Adrenal gland (tissue), 12 donors: ENCODE measurements around the gene SERPINB5. TPM values are rescaled to one million over a fixed set of nuclear protein-coding genes. Genes with fewer than 3 reads are reported as not detected.

Source experiments
- DNase-seq, 7 donors: peaks; one replicate each; pipeline ENCODE4 v3.0.0-alpha.2; 2019 to 2020
- H3K27ac ChIP-seq, 5 donors: fragments of 200-600 bp; sonication (generic) in 4 of 5; 1 replicate in 3 of 5; 2 replicates in 2 of 5; pipeline versions ENCODE4 v1.5.1 to v1.8.0; 2016 to 2020; ENCODE audit warnings: mild to moderate bottlenecking in 1 of 5
- H3K27me3 ChIP-seq: fragments of 200-600 bp; 2 replicates; pipeline ENCODE4 v1.8.0; 2021
- H3K36me3 ChIP-seq, 2 donors: fragments of 200-600 bp; replicated peaks in 1 of 2; 1 replicate in 1 of 2; 2 replicates in 1 of 2; pipeline versions ENCODE4 v1.5.1 to v1.8.0; 2018 to 2022
- H3K4me1 ChIP-seq, 2 donors: fragments of 200-600 bp; replicated peaks in 1 of 2; 1 replicate in 1 of 2; 2 replicates in 1 of 2; pipeline versions ENCODE4 v1.5.1 to v1.8.0; 2018 to 2021
- H3K4me3 ChIP-seq, 4 donors: fragments of 200-600 bp; sonication (generic) in 3 of 4; one replicate each; pipeline ENCODE4 v1.5.1; 2016 to 2018
- H3K9me3 ChIP-seq, 3 donors: fragments of 200-600 bp; sonication (generic) in 1 of 3; replicated peaks in 1 of 3; 1 replicate in 2 of 3; 2 replicates in 1 of 3; pipeline versions ENCODE4 v1.5.1 to v1.8.0; 2016 to 2021
- CTCF ChIP-seq, 6 experiments: fragments of 450-650 bp in 4 of 6; fragments of 200-600 bp in 2 of 6; sonication (generic) in 1 of 6; IDR thresholded peaks; 1 replicate in 5 of 6; 2 replicates in 1 of 6; pipeline versions ENCODE4 v1.5.1 to v1.8.0; 2016 to 2021; ENCODE audit warnings: antibody characterized with exemption in 6 of 6, mild to moderate bottlenecking in 2 of 6, moderate library complexity in 1 of 6
- POLR2A ChIP-seq, 2 donors: fragments of 450-650 bp; IDR thresholded peaks; one replicate each; pipeline ENCODE4 v1.6.1; 2017; ENCODE audit warnings: antibody characterized with exemption in 2 of 2, mild to moderate bottlenecking in 2 of 2, moderate library complexity in 1 of 2
- WGBS, 4 donors: extraction: QIAGEN DNeasy Blood & Tissue Kit in 2 of 4; methylation state at CpG; one replicate each; pipeline versions ENCODE4 v1.1.5 to v1.1.7; 2013 to 2017; 5-methylcytosine and 5-hydroxymethylcytosine counted together
- intact Hi-C, 2 donors: fragments of 100-400 bp; cut with DNase I; formaldehyde crosslinking; loops; one replicate each; pipeline versions ENCODE4 v1.14.1 to v1.15.0; 2022 to 2023
- polyA plus RNA-seq, 3 donors: library from polyadenylated mRNA; stranded (reverse); fragments of 200-250 nt in 2 of 3; fragments of 350-450 nt in 1 of 3; fragmentation: Illumina TruSeq in 1 of 3; extraction: RNeasy Lipid Tissue Mini Kit (QIAGEN cat#74804) in 1 of 3; gene quantifications; one replicate each; pipeline ENCODE4 v1.2.3, GENCODE V29; 2013 to 2014
- total RNA-seq, 9 donors: library from RNA; depleted of rRNA in 4 of 9; stranded (reverse); fragments of >200 nt in 4 of 9; fragments of 120-200 nt in 1 of 9; fragmentation: NEBNext Ultra II Directional in 1 of 9; extraction: Animal tissue kit (Norgen Biotek cat#: 25700) in 1 of 9; gene quantifications; one replicate each; pipeline versions ENCODE4 v1.1.0 to v1.2.4, GENCODE V29; 2013 to 2023
- donor health status: healthy with polysubstance abuse.
- donor health status: Bipolar disorder and iron deficiency.
- donor health status: DM: yes; HTN: yes; CAD: no.
- donor health status: DM: no; HTN: no; CAD: no.
- donor health status: DM: no; HTN: no; CAD: no.
- donor health status: DM: yes; HTN: yes; CAD: no.

SERPINB5 gene
- total and polyA plus RNA-seq, 12 donors, result 0.06 to 0.29 (median 0.07) TPM; not detected in 9

DNA sequence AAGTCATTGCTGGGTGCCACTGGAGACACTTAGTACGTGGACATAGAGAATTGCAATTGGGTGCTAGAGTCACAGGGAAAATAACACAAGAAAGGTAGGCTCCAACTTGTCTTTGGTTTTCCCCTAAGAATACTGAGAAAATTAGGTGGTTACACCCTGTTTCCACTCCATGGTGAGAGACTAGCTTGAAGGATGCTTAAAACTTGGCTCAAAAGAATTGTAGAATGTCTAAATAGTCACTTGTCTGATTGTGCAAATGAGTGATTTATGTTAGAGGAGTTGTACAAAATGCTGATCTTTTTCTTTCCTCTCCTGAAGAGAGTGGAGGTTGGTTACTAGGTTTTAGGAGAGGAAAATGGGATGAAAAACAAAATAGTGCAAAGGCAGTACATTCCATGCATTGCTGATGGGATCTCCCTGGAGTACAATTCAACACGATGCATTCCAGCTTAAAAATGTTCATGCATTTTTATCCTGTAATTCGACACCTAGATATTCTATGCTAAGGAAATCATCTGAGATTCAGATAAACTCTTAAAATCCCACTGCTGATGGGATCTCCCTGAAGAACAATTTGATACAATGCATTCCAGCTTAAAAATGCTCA is 63.2 kb downstream of the SERPINB5 start:
- Histone ChIP-seq H3K9me3 (no peaks in the 10 kb centered on the region), H3K36me3 (no peaks in the 10 kb centered on the region), H3K4me3 (no peak overlapping the region), H3K27ac (no peak overlapping the region), H3K4me1 (peaks cover 0 to 1% of the 10 kb centered on the region in 2 donors), H3K27me3 (no peaks in the 10 kb centered on the region)
- WGBS, 4 donors, result 52 to 59% (median 57%) methylated on average over 3 of the region's 3 CpGs
- DNase-seq, result no peak
- TF ChIP-seq POLR2A (IDR thresholded peaks at IDR 0.05) (no peak), CTCF (IDR thresholded peaks at IDR 0.05) (no peak)
- intact Hi-C loops, result no loop called here

GRCh38 chr18:63542069-63542468 is 65.3 kb downstream of the SERPINB5 start, which contains the start of gene SERPINB12:
Gene SERPINB12, plus strand, starts transcription at chr18:63542369. Its CDS starts 13,791 bp downstream, at chr18:63556160.
- Histone ChIP-seq H3K4me3 (no peak within 1 kb of the TSS), H3K27me3 (no peaks in the 10 kb centered on the region), H3K36me3 (no peaks in the 10 kb centered on the region), H3K4me1 (peaks cover 0 to 5% of the 10 kb centered on the region in 2 donors), H3K27ac (no peak within 1 kb of the TSS), H3K9me3 (no peaks in the 10 kb centered on the region)
- no peak for DNase-seq
- intact Hi-C loops, result no loop called here
- no peak for TF ChIP-seq CTCF (IDR thresholded peaks at IDR 0.05)
- no peak for TF ChIP-seq POLR2A (IDR thresholded peaks at IDR 0.05)
- WGBS, 4 donors, result 79 to 86% (median 81%) methylated on average over 1 of the region's 1 CpG

GRCh38 chr18:63544017-63544416 is 67.3 kb downstream of the SERPINB5 start:
- Histone ChIP-seq H3K9me3 (no peaks in the 10 kb centered on the region), H3K4me1 (peaks cover 0 to 5% of the 10 kb centered on the region in 2 donors), H3K4me3 (no peak overlapping the region), H3K27ac (no peak overlapping the region), H3K27me3 (peaks cover 7% of the 10 kb centered on the region), H3K36me3 (no peaks in the 10 kb centered on the region)
- intact Hi-C loops, result no loop called here
- DNase-seq, result no peak
- TF ChIP-seq CTCF (IDR thresholded peaks at IDR 0.05) (no peak), POLR2A (IDR thresholded peaks at IDR 0.05) (no peak)
- WGBS, 4 donors, result 79 to 87% (median 84%) methylated on average over 2 of the region's 2 CpGs

- Histone ChIP-seq H3K27ac (no peak overlapping the region), H3K4me3 (no peak overlapping the region), H3K36me3 (no peaks in the 10 kb centered on the region), H3K4me1 (peaks cover 0 to 5% of the 10 kb centered on the region in 2 donors), H3K9me3 (no peaks in the 10 kb centered on the region), H3K27me3 (peaks cover 7% of the 10 kb centered on the region)
- intact Hi-C loops, result no loop called here
- no peak for DNase-seq
- 36 to 42% (median 38%) methylated on average over 3 of the region's 3 CpGs for WGBS, 4 donors
- TF ChIP-seq POLR2A (IDR thresholded peaks at IDR 0.05), result no peak
- TF ChIP-seq CTCF (IDR thresholded peaks at IDR 0.05), result no peak
Observed at GRCh38 chr18:63545000-63545399, 68.2 kb downstream of the SERPINB5 start.
